OCI-LY1 (cell line): ENCODE data around the gene PIAS4.

ENCODE experiments used
- CTCF ChIP-seq: fragments of 200-600 bp; sonication (generic), shearing (Covaris generic); IDR thresholded peaks from 2 replicates; pipeline ENCODE4 v1.5.1; 2017; ENCODE audit warnings: mild to moderate bottlenecking, antibody characterized with exemption, low read length, moderate library complexity, mixed read lengths
- EZH2 ChIP-seq: fragments of 200-600 bp; sonication (generic), shearing (Covaris generic); IDR thresholded peaks from 2 replicates; pipeline ENCODE4 v1.8.0; 2017; ENCODE audit warnings: borderline replicate concordance, mixed run types, mild to moderate bottlenecking, antibody characterized with exemption, low read length, moderate library complexity, mixed read lengths

GRCh38 chr19:4034048-4035017 is 26.8 kb downstream of the PIAS4 start:
- TF ChIP-seq CTCF (no peak), EZH2 (no peak)
